ENCODE data around the gene CNTN4.

The CNTN4 gene

GRCh38 chr3:3066378-3066777 is 967.7 kb downstream of the CNTN4 start:
- Histone ChIP-seq H3K36me3 (ENCODE audit: control insufficient read depth, insufficient read depth, low read length) (no peaks in the 10 kb centered on the region), H3K27me3 (replicated peaks; ENCODE audit: control insufficient read depth, insufficient read depth, low read length) (no peaks in the 10 kb centered on the region), H3K4me3 (replicated peaks; ENCODE audit: low read depth, low read length) (no peak overlapping the region)
- TF ChIP-seq, protein P1, sequence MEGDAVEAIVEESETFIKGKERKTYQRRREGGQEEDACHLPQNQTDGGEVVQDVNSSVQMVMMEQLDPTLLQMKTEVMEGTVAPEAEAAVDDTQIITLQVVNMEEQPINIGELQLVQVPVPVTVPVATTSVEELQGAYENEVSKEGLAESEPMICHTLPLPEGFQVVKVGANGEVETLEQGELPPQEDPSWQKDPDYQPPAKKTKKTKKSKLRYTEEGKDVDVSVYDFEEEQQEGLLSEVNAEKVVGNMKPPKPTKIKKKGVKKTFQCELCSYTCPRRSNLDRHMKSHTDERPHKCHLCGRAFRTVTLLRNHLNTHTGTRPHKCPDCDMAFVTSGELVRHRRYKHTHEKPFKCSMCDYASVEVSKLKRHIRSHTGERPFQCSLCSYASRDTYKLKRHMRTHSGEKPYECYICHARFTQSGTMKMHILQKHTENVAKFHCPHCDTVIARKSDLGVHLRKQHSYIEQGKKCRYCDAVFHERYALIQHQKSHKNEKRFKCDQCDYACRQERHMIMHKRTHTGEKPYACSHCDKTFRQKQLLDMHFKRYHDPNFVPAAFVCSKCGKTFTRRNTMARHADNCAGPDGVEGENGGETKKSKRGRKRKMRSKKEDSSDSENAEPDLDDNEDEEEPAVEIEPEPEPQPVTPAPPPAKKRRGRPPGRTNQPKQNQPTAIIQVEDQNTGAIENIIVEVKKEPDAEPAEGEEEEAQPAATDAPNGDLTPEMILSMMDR (IDR thresholded peaks at IDR 0.05; ENCODE audit: insufficient read depth, low read length, poor library complexity, severe bottlenecking), result no peak
- no peak for DNase-seq (ENCODE audit: extremely low read depth, insufficient read length)

DNA sequence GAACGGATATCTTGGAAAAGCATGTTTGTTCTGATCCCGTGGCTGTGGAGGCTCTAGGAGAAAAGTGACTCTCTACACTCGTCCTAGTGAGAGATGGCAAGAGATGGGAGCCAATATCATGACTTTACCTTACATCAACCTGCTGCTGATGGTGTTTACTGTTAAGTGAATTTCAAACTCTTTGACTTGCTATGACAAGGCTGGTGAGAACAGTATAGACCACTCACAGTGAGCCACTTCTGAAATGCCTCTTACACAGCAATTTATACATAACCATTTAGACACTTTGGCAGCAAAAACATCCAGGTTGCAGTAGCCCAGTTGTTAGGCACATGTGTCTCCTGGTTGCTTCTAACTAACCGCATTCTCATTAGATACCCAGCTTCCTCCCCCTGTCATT is 968.2 kb downstream of the CNTN4 start:
- no peaks in the 10 kb centered on the region for H3K36me3 ChIP-seq (ENCODE audit: control insufficient read depth, insufficient read depth, low read length)
- no peak overlapping the region for H3K4me3 ChIP-seq (replicated peaks; ENCODE audit: low read depth, low read length)
- H3K27me3 ChIP-seq (replicated peaks; ENCODE audit: control insufficient read depth, insufficient read depth, low read length), result no peaks in the 10 kb centered on the region
- TF ChIP-seq, protein P1 (IDR thresholded peaks at IDR 0.05; ENCODE audit: insufficient read depth, low read length, poor library complexity, severe bottlenecking), result no peak
- no peak for DNase-seq (ENCODE audit: extremely low read depth, insufficient read length)

GRCh38 chr3:3068358-3068881 is 969.8 kb downstream of the CNTN4 start:
- TF ChIP-seq, protein P1 (IDR thresholded peaks at IDR 0.05; ENCODE audit: insufficient read depth, low read length, poor library complexity, severe bottlenecking), result no peak
- Histone ChIP-seq H3K4me3 (replicated peaks; ENCODE audit: low read depth, low read length) (no peak overlapping the region), H3K36me3 (ENCODE audit: control insufficient read depth, insufficient read depth, low read length) (no peaks in the 10 kb centered on the region), H3K27me3 (replicated peaks; ENCODE audit: control insufficient read depth, insufficient read depth, low read length) (no peaks in the 10 kb centered on the region)
- DNase-seq (ENCODE audit: extremely low read depth, insufficient read length), result no peak

- no peaks in the 10 kb centered on the region for H3K36me3 ChIP-seq (ENCODE audit: control insufficient read depth, insufficient read depth, low read length)
- TF ChIP-seq, protein P1 (IDR thresholded peaks at IDR 0.05; ENCODE audit: insufficient read depth, low read length, poor library complexity, severe bottlenecking), result no peak
- no peak for DNase-seq (ENCODE audit: extremely low read depth, insufficient read length)
Measured at GRCh38 chr3:3069723-3070122, 971.1 kb downstream of the CNTN4 start.

DNA sequence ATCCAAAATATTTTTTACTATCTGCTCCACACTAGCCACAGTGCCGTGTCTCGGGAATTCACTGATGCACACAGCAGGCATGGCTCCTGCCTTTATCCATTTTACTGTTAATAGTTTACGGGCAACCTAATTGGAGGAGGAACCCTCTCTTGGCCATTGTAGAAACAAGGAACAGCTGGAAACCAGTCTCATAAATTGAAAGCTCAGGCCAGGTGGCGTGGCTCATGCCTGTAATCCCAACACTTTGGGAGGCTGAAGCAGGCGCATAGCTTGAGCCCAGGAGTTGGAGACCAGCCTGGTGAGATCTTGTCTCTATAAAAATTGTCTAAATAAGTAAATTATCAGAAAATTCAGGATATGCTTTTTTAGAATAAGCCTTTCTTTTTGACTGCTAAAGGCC is 972.5 kb downstream of the CNTN4 start:
- TF ChIP-seq, protein P1 (IDR thresholded peaks at IDR 0.05; ENCODE audit: insufficient read depth, low read length, poor library complexity, severe bottlenecking), result no peak
- DNase-seq (ENCODE audit: extremely low read depth, insufficient read length), result no peak
- Histone ChIP-seq H3K36me3 (ENCODE audit: control insufficient read depth, insufficient read depth, low read length) (no peaks in the 10 kb centered on the region), H3K27me3 (replicated peaks; ENCODE audit: control insufficient read depth, insufficient read depth, low read length) (no peaks in the 10 kb centered on the region), H3K4me3 (replicated peaks; ENCODE audit: low read depth, low read length) (no peak overlapping the region)

More at GRCh38 chr3:3069723-3070122, 971.1 kb downstream of the CNTN4 start:
- no peaks in the 10 kb centered on the region for H3K27me3 ChIP-seq (replicated peaks; ENCODE audit: control insufficient read depth, insufficient read depth, low read length)
- no peak overlapping the region for H3K4me3 ChIP-seq (replicated peaks; ENCODE audit: low read depth, low read length)

Measured in GM06990 (cell line).